Pancreas (tissue), 10 donors: ENCODE measurements around the gene CRY1. TPM values are rescaled to one million over a fixed set of nuclear protein-coding genes. Genes with fewer than 3 reads are reported as not detected.

ENCODE experiments used
- ATAC-seq, 4 donors: fragments of 200-7000 bp; cut with Tn5 transposase; one replicate each; pipeline versions ENCODE4 v1.8.0 to v1.9.1; 2020; ENCODE audit warnings: mild to moderate bottlenecking in 4 of 4, moderate library complexity in 4 of 4
- DNase-seq, 6 donors: peaks; one replicate each; pipeline ENCODE4 v3.0.0-alpha.2; 2020
- FAIRE-seq: peaks from 2 replicates; lab custom pipeline; 2012; peaks lifted over from hg19 to GRCh38; lab: Jason Lieb, UNC
- H3K27ac ChIP-seq, 4 donors: fragments of 200-600 bp; sonication (generic); 1 replicate in 3 of 4; 2 replicates in 1 of 4; pipeline versions ENCODE4 v1.5.0 to v1.8.0; 2020
- H3K27me3 ChIP-seq, 4 donors: fragments of 200-600 bp; one replicate each; pipeline ENCODE4 v1.8.0; 2021
- H3K36me3 ChIP-seq, 3 donors: fragments of 200-600 bp; sonication (generic) in 1 of 3; one replicate each; pipeline versions ENCODE4 v1.5.0 to v1.8.0; 2020 to 2021
- H3K4me1 ChIP-seq, 3 donors: fragments of 200-600 bp; one replicate each; pipeline ENCODE4 v1.8.0; 2021
- H3K4me3 ChIP-seq, 4 donors: fragments of 200-600 bp; sonication (generic) in 2 of 4; one replicate each; pipeline versions ENCODE4 v1.5.0 to v1.8.0; 2020 to 2021
- H3K9me3 ChIP-seq, 4 donors: fragments of 200-600 bp; one replicate each; pipeline ENCODE4 v1.8.0; 2021
- WGBS, 2 donors: extraction: QIAGEN DNeasy Blood & Tissue Kit; methylation state at CpG; one replicate each; pipeline ENCODE4 v1.1.7; 2013; 5-methylcytosine and 5-hydroxymethylcytosine counted together
- intact Hi-C, 3 donors: fragments of 100-400 bp; cut with DNase I; formaldehyde crosslinking; loops; one replicate each; pipeline versions ENCODE4 v1.11.1 to v1.14.2; 2022
- polyA plus RNA-seq, 2 donors: library from polyadenylated mRNA; stranded (reverse); fragments of 200-250 nt; gene quantifications; one replicate each; pipeline ENCODE4 v1.2.3, GENCODE V29; 2013
- total RNA-seq, 6 donors: library from RNA; stranded (reverse); fragmentation: NEBNext Ultra II Directional in 4 of 6; extraction: Animal tissue kit (Norgen Biotek cat#: 25700) in 4 of 6; gene quantifications; one replicate each; pipeline versions ENCODE4 v1.2.1 to v1.2.4, GENCODE V29; 2021 to 2023
- TF ChIP-seq, protein P1 (sequence below), 4 donors: fragments of 200-600 bp; sonication (generic) in 3 of 4; IDR thresholded peaks; one replicate each; pipeline versions ENCODE4 v1.5.0 to v1.8.0; 2021; ENCODE audit warnings: antibody characterized with exemption in 4 of 4
- donor health status: healthy with polysubstance abuse.
- donor health status: DM: no; HTN: no; CAD: no; lungs with moderate emphysema.
- donor health status: DM: no; HTN: no; CAD: no.
- donor health status: control.
- donor health status: control.
- donor health status: Bipolar disorder and iron deficiency.
- donor health status: DM: yes; HTN: yes; CAD: no.
- donor health status: DM: no; HTN: no; CAD: no.
- donor health status: DM: no; HTN: no; CAD: no.
- donor health status: DM: yes; HTN: yes; CAD: no.

CRY1 gene
- total and polyA plus RNA-seq, 8 donors = 5.3 to 11.5 (median 8.1) TPM

GRCh38 chr12:107129315-107129930, 36.1 kb upstream of the CRY1 start:
- TF ChIP-seq, protein P1, sequence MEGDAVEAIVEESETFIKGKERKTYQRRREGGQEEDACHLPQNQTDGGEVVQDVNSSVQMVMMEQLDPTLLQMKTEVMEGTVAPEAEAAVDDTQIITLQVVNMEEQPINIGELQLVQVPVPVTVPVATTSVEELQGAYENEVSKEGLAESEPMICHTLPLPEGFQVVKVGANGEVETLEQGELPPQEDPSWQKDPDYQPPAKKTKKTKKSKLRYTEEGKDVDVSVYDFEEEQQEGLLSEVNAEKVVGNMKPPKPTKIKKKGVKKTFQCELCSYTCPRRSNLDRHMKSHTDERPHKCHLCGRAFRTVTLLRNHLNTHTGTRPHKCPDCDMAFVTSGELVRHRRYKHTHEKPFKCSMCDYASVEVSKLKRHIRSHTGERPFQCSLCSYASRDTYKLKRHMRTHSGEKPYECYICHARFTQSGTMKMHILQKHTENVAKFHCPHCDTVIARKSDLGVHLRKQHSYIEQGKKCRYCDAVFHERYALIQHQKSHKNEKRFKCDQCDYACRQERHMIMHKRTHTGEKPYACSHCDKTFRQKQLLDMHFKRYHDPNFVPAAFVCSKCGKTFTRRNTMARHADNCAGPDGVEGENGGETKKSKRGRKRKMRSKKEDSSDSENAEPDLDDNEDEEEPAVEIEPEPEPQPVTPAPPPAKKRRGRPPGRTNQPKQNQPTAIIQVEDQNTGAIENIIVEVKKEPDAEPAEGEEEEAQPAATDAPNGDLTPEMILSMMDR (IDR thresholded peaks at IDR 0.05) = no peak
- DNase-seq (no peak), FAIRE-seq (no peak)

GRCh38 chr12:107127482-107128430, 34.4 kb upstream of the CRY1 start:
- 58 to 66% methylated on average over 6 of the region's 6 CpGs for WGBS, 2 donors
- TF ChIP-seq, protein P1 (IDR thresholded peaks at IDR 0.05) = no peak
- DNase-seq (no peak), ATAC-seq (no peak), FAIRE-seq (no peak)
- no peak overlapping the region for H3K4me3 ChIP-seq
- no peak overlapping the region for H3K27ac ChIP-seq
- no peaks in the 10 kb centered on the region for H3K9me3 ChIP-seq
- H3K27me3 ChIP-seq = peaks cover 0 to 4% (median 0%) of the 10 kb centered on the region in 4 donors
- intact Hi-C loops = no loop called here
- no peaks in the 10 kb centered on the region for H3K36me3 ChIP-seq
- H3K4me1 ChIP-seq = no peaks in the 10 kb centered on the region

More at GRCh38 chr12:107129315-107129930, 36.1 kb upstream of the CRY1 start:
- H3K9me3 ChIP-seq = no peaks in the 10 kb centered on the region
- H3K27ac ChIP-seq = no peak overlapping the region
- H3K4me3 ChIP-seq = no peak overlapping the region
- 41 to 46% methylated on average over 7 of the region's 7 CpGs for WGBS, 2 donors
- no peaks in the 10 kb centered on the region for H3K36me3 ChIP-seq
- peaks cover 0 to under 1% (median 0%) of the 10 kb centered on the region in 4 donors for H3K27me3 ChIP-seq
- no peaks in the 10 kb centered on the region for H3K4me1 ChIP-seq
- no peak for ATAC-seq
- intact Hi-C loops = no loop called here

DNA sequence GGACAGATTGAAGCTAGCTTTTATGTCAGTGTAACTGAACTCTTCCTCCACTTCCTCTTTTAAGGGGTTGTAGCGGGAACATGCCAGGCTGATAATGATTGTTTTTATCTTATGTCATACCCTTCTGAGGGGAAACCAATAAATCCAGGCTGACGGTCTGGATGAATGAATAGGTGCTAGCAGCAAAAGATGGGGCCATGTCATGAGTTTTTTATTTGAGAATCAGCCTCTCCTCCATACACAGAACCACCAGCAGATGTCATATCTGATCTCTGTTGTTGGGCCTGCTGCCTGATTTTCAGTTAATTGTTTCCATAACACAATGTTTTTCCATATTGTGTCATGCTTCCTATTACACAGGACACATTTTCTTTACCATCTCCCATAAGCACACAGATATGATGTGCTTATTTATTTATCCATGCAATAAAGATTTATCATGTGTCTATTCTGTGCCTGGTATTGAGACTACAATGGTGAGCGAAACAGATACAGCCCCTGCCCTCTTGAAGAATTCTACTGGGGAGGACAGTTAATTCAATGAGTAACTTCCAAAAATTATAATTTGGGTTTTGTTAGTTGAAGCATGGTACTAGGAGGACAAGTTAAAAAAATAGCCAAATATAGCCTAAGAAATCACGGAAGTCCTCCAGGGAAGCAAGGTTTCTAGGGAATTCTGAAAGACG, 33.6 kb upstream of the CRY1 start:
- ATAC-seq (no peak), DNase-seq (no peak), FAIRE-seq (no peak)
- no peaks in the 10 kb centered on the region for H3K9me3 ChIP-seq
- no peak overlapping the region for H3K27ac ChIP-seq
- H3K36me3 ChIP-seq = no peaks in the 10 kb centered on the region
- no peaks in the 10 kb centered on the region for H3K4me1 ChIP-seq
- H3K27me3 ChIP-seq = peaks cover 0 to 4% (median 0%) of the 10 kb centered on the region in 4 donors
- 68 to 81% methylated on average over 5 of the region's 5 CpGs for WGBS, 2 donors
- TF ChIP-seq, protein P1 (IDR thresholded peaks at IDR 0.05) = no peak
- no peak overlapping the region for H3K4me3 ChIP-seq
- intact Hi-C loops = no loop called here

DNA sequence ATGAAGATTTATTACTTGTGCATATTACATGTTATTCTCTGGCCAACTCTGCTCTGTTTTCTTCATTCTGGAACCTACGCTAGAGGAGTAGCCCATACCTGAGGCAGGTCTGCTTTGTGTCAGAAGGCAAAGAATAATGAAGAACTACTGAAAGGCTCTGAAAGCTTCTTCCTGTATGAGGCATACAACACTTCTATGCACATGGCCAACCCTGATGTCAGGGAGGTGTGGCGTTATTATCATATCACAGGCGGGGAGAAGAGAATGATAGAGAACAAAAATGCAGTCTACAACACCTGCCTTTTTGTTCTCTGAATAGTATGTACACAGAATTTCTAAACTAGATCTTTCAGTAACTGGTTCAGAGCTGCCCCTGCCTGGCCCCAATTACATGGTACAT, 32.5 kb upstream of the CRY1 start:
- intact Hi-C loops = no loop called here
- 59 to 61% methylated on average over 3 of the region's 3 CpGs for WGBS, 2 donors
- ATAC-seq (no peak), FAIRE-seq (no peak), DNase-seq (no peak)
- no peaks in the 10 kb centered on the region for H3K4me1 ChIP-seq
- H3K36me3 ChIP-seq = no peaks in the 10 kb centered on the region
- H3K9me3 ChIP-seq = no peaks in the 10 kb centered on the region
- peaks cover 0 to 4% (median 0%) of the 10 kb centered on the region in 4 donors for H3K27me3 ChIP-seq
- TF ChIP-seq, protein P1 (IDR thresholded peaks at IDR 0.05) = no peak
- H3K27ac ChIP-seq = no peak overlapping the region
- no peak overlapping the region for H3K4me3 ChIP-seq
